ENCODE results near the gene CNEP1R1. TPM values are rescaled to one million over a fixed set of nuclear protein-coding genes. Genes with fewer than 3 reads are reported as not detected.

Gene CNEP1R1
- total and polyA plus RNA-seq, 2 of the 4 experiments (the other 2 are of a cell fraction), result 16.1 to 22.0 TPM

GRCh38 chr16:50006964-50007363 is 18.1 kb upstream of the CNEP1R1 start:
- no peak overlapping the region for H4K5ac ChIP-seq (ENCODE audit: low read depth, low read length)
- TF ChIP-seq MXI1 (IDR thresholded peaks at IDR 0.05; ENCODE audit: borderline replicate concordance, low read depth, low read length) (no peak), CHD1 (IDR thresholded peaks at IDR 0.05; ENCODE audit: low read depth, low read length) (no peak), MAFK (IDR thresholded peaks at IDR 0.05; ENCODE audit: low read depth, low read length) (no peak), CTCF (conservative IDR thresholded peaks at IDR 0.05; ENCODE audit: low read depth, low read length) (no peak), MAZ (IDR thresholded peaks at IDR 0.05; ENCODE audit: borderline replicate concordance, low read depth, low read length) (no peak), FOS (IDR thresholded peaks at IDR 0.05; ENCODE audit: low read depth, low read length) (no peak)
- dilution Hi-C loops (cut with HindIII; ENCODE audit: low sequenced_read_pairs, unreplicated experiment), result no loop called here
- no peak for ATAC-seq (ENCODE audit: low read depth)
- no peak overlapping the region for H2BK120ac ChIP-seq (ENCODE audit: low read depth, low read length)
- H4K91ac ChIP-seq (ENCODE audit: insufficient read depth, low read depth, low read length), result no peak overlapping the region
- no peaks in the 10 kb centered on the region for H3K36me3 ChIP-seq (ENCODE audit: control insufficient read depth, insufficient read depth, low read length)
- ChIA-PET POLR2A (ENCODE audit: unreplicated experiment) (no interaction called here), CTCF (no interaction called here)
- no peak overlapping the region for H3K4ac ChIP-seq (ENCODE audit: low read depth, low read length)
- H2BK15ac ChIP-seq (ENCODE audit: low read depth, low read length), result no peak overlapping the region
- no peak overlapping the region for H3K4me2 ChIP-seq (ENCODE audit: low read depth, low read length)
- no peaks in the 10 kb centered on the region; the same call in 1 of the 2 replicates for H3K27me3 ChIP-seq (ENCODE audit: control insufficient read depth, insufficient read depth, low read length)
- no TSS peak for BruUV-seq (replicated peaks)
- in situ Hi-C loops (cut with MboI; ENCODE audit: low sequenced_read_pairs), result no loop called here
- no peak overlapping the region for H2AK5ac ChIP-seq (ENCODE audit: low read depth, low read length)
- H3K18ac ChIP-seq (ENCODE audit: low read depth, low read length), result no peak overlapping the region
- H2AK9ac ChIP-seq (replicated peaks; ENCODE audit: low read depth, low read length, poor library complexity), result no peak overlapping the region
- no peaks in the 10 kb centered on the region for H3K4me1 ChIP-seq (ENCODE audit: control insufficient read depth, insufficient read depth, low read length)
- WGBS, 2 experiments (ENCODE audit: extremely low coverage in 2 of 2, insufficient read length in 1 of 2), result no CpG with 5 or more reads among the region's 2 CpGs
- H3K9ac ChIP-seq (ENCODE audit: low read depth, low read length), result no peak overlapping the region
- no peaks in the 10 kb centered on the region for H3K79me1 ChIP-seq (ENCODE audit: low read depth in 1 of 2, low read length in 2 of 2)
- H2BK20ac ChIP-seq (ENCODE audit: low read depth, low read length), result no peak overlapping the region
- H4K20me1 ChIP-seq (ENCODE audit: insufficient read depth, low read length), result no peaks in the 10 kb centered on the region
- H3K27ac ChIP-seq (ENCODE audit: insufficient read depth, low read length), result no peak overlapping the region
- H3K9me3 ChIP-seq (ENCODE audit: control insufficient read depth, insufficient read depth, low read length), result no peaks in the 10 kb centered on the region
- H3K56ac ChIP-seq (ENCODE audit: extremely low read depth, insufficient read depth, low read length), result no peak overlapping the region
- no peaks in the 10 kb centered on the region for H3K9me1 ChIP-seq (ENCODE audit: insufficient read depth, low read length)
- no peak overlapping the region for H2AFZ ChIP-seq (replicated peaks; ENCODE audit: low read length, poor library complexity)
- no peak overlapping the region for H3K4me3 ChIP-seq (ENCODE audit: insufficient read depth, low read depth, low read length)
- intact Hi-C loops (cut with micrococcal nuclease), result no loop called here
- no peak overlapping the region for H3K23ac ChIP-seq (ENCODE audit: low read depth, low read length)
- H2BK5ac ChIP-seq (ENCODE audit: low read depth, low read length, poor library complexity, severe bottlenecking), result no peak overlapping the region
- H3K14ac ChIP-seq (replicated peaks; ENCODE audit: low read depth, low read length), result no peak overlapping the region
- H4K8ac ChIP-seq (ENCODE audit: low read depth in 2 of 2, low read length in 2 of 2), result no peak overlapping the region
- DNase-seq, result no peak
